ENCODE data around the gene RNF2. TPM values are rescaled to one million over a fixed set of nuclear protein-coding genes. Genes with fewer than 3 reads are reported as not detected.
"Not testable (repeated sequence)": the region's sequence is repeated elsewhere in the genome, so short reads cannot be mapped to it uniquely, and the experiment has no call there.

RNF2 gene
- polyA plus RNA-seq, 4 donors, result 3.2 to 24.8 (median 4.7) TPM

DNA sequence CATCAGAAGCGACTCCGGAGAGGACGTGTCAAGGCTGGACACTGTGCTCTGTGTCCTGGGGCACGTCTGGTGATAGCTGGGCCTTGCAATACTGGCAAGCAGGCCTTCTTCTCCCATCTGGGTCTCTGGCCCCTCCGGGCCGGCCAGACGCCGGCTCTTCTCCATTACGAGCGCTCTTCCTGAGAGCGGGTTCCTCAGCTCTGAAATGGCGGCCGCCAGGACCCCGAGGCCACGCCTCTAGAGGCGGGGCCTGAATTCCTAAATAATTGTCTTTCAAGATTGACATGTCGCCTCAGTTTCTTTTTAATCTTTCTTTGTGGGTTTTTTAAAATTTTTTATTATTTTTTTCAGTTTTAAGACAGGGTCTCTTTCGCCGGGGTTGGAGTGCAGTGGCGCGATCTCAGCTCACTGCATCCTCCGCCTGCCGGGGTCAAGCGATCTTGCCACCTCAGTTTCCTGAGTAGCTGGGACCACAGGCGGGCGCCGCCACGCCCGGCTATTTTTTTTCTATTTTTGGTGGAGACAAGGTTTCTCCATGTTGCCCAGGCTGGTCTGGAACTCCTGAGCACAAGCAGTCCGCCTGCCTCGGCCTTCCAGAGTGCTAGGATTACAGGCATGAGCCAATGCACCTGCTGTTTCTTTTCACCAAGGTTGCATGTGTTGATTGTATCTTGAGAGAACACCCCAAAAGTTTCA lies 9.2 kb downstream of the RNF2 start:
- Histone ChIP-seq H3K36me3 (ENCODE audit: control insufficient read depth in 3 of 3, insufficient read depth in 2 of 3, low read depth in 1 of 3, low read length in 3 of 3) (peaks cover 0 to 8% (median 0%) of the 10 kb centered on the region in 3 donors), H3K27ac (ENCODE audit: low read depth in 1 of 3, low read length in 2 of 3) (no peak overlapping the region), H3K4me3 (ENCODE audit: low read depth in 1 of 3, low read length in 3 of 3) (no peak overlapping the region), H3K27me3 (ENCODE audit: control insufficient read depth in 3 of 3, insufficient read depth in 3 of 3, low read length in 3 of 3) (no peaks in the 10 kb centered on the region), H3K4me1 (ENCODE audit: control insufficient read depth in 3 of 3, insufficient read depth in 2 of 3, low read depth in 1 of 3, low read length in 2 of 3) (no peaks in the 10 kb centered on the region), H3K9me3 (ENCODE audit: control insufficient read depth in 2 of 2, insufficient read depth in 1 of 2, low read depth in 1 of 2, low read length in 1 of 2) (peaks cover 0 to 3% of the 10 kb centered on the region in 2 donors)
- no peak for FAIRE-seq
- no peak for DNase-seq
- 97% methylated on average over 31 of the region's 31 CpGs for WGBS, 3 donors

DNA sequence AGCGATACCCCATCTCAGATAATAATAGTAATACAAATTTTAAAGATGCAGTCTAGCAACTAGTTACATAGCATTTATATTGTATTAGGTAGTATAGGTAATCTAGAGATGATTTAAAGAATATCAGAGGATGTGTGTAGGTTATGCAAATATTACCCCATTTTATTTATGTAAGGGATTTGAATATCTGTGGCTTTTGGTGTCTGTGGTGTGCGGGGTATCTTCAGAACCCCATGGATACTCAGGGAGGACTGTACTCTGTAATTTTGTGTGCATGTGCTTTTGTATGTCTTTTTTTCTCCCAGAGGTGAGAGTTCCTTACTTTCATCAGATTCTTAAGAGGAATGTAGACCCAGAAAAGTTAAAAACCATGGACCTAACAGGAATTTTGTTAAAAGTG lies 12.8 kb downstream of the RNF2 start:
- peaks cover 0 to 8% (median 0%) of the 10 kb centered on the region in 3 donors for H3K36me3 ChIP-seq (ENCODE audit: control insufficient read depth in 3 of 3, insufficient read depth in 2 of 3, low read depth in 1 of 3, low read length in 3 of 3)
- no peaks in the 10 kb centered on the region for H3K4me1 ChIP-seq (ENCODE audit: control insufficient read depth in 3 of 3, insufficient read depth in 2 of 3, low read depth in 1 of 3, low read length in 2 of 3)
- FAIRE-seq (no peak), DNase-seq (no peak)
- 88 to 98% (median 93%) methylated on average over 2 of the region's 2 CpGs for WGBS, 3 donors
- H3K9me3 ChIP-seq (ENCODE audit: control insufficient read depth in 2 of 2, insufficient read depth in 1 of 2, low read depth in 1 of 2, low read length in 1 of 2), result no peaks in the 10 kb centered on the region
- H3K27me3 ChIP-seq (ENCODE audit: control insufficient read depth in 3 of 3, insufficient read depth in 3 of 3, low read length in 3 of 3), result no peaks in the 10 kb centered on the region
- H3K4me3 ChIP-seq (ENCODE audit: low read depth in 1 of 3, low read length in 3 of 3), result no peak overlapping the region
- no peak overlapping the region for H3K27ac ChIP-seq (ENCODE audit: low read depth in 1 of 3, low read length in 2 of 3)

DNA sequence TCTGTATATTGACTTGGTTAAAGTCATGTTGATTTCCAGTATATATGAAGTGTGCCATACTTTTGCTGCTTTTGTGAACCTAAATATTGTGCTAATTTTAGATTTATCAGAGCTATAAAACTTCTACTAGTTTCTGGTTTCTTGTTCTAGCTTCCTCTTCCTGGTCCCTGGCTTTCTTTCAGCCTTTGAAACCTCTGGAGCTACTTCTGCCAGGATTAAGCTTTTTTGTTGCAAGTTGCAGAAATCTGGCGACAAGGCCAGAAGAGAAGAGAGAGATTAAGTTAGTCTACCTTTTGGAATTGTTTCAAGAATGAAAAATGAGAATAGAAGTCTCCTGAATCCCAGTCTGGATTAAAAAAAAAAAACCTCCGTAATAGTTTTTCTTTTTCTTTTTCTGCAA lies 13.5 kb downstream of the RNF2 start:
- Histone ChIP-seq H3K4me1 (ENCODE audit: control insufficient read depth in 3 of 3, insufficient read depth in 2 of 3, low read depth in 1 of 3, low read length in 2 of 3) (no peaks in the 10 kb centered on the region), H3K4me3 (ENCODE audit: low read depth in 1 of 3, low read length in 3 of 3) (no peak overlapping the region), H3K27me3 (ENCODE audit: control insufficient read depth in 3 of 3, insufficient read depth in 3 of 3, low read length in 3 of 3) (no peaks in the 10 kb centered on the region), H3K9me3 (ENCODE audit: control insufficient read depth in 2 of 2, insufficient read depth in 1 of 2, low read depth in 1 of 2, low read length in 1 of 2) (peaks cover 0 to 4% of the 10 kb centered on the region in 2 donors), H3K27ac (ENCODE audit: low read depth in 1 of 3, low read length in 2 of 3) (no peak overlapping the region), H3K36me3 (ENCODE audit: control insufficient read depth in 3 of 3, insufficient read depth in 2 of 3, low read depth in 1 of 3, low read length in 3 of 3) (peaks cover 0 to 8% (median 0%) of the 10 kb centered on the region in 3 donors)
- DNase-seq (no peak), FAIRE-seq (no peak)
- 74 to 86% (median 86%) methylated on average over 2 of the region's 2 CpGs for WGBS, 3 donors

DNA sequence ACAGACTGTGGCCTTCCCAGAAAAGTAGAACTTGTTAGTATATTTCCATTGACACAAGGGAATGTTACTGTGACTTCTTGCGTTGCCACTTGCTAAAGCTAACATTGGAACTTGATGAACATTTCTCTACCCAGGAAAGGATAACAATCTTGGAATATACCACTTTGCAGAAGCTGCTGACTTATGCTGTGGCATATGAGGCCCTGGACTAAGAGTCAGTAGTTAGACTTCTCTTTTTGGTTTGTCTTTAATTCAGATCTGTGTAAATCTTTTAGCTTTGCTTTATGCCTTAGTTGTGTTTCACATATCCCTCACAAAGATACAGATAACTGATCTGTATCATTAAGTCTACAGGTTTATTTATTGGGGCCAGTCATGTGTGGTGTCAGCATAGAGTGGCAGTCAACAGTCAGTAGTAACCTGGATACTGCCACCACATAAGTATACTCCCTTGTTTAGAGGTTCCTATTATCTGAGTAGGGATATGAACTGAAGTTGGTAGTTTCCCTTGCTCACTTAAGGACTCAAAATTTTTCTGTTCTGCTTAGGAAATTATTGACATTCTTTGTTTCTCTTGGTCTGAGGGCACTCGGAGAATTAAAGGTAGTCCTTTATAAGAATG lies 14.7 kb downstream of the RNF2 start:
- 90 to 92% (median 91%) methylated on average over 2 of the region's 2 CpGs for WGBS, 3 donors
- H3K9me3 ChIP-seq (ENCODE audit: control insufficient read depth in 2 of 2, insufficient read depth in 1 of 2, low read depth in 1 of 2, low read length in 1 of 2), result peaks cover 0 to 4% of the 10 kb centered on the region in 2 donors
- no peaks in the 10 kb centered on the region for H3K36me3 ChIP-seq (ENCODE audit: control insufficient read depth in 3 of 3, insufficient read depth in 2 of 3, low read depth in 1 of 3, low read length in 3 of 3)
- DNase-seq (no peak), FAIRE-seq (no peak)
- no peak overlapping the region for H3K27ac ChIP-seq (ENCODE audit: low read depth in 1 of 3, low read length in 2 of 3)
- H3K4me1 ChIP-seq (ENCODE audit: control insufficient read depth in 3 of 3, insufficient read depth in 2 of 3, low read depth in 1 of 3, low read length in 2 of 3), result no peaks in the 10 kb centered on the region
- no peaks in the 10 kb centered on the region for H3K27me3 ChIP-seq (ENCODE audit: control insufficient read depth in 3 of 3, insufficient read depth in 3 of 3, low read length in 3 of 3)
- no peak overlapping the region for H3K4me3 ChIP-seq (ENCODE audit: low read depth in 1 of 3, low read length in 3 of 3)

DNA sequence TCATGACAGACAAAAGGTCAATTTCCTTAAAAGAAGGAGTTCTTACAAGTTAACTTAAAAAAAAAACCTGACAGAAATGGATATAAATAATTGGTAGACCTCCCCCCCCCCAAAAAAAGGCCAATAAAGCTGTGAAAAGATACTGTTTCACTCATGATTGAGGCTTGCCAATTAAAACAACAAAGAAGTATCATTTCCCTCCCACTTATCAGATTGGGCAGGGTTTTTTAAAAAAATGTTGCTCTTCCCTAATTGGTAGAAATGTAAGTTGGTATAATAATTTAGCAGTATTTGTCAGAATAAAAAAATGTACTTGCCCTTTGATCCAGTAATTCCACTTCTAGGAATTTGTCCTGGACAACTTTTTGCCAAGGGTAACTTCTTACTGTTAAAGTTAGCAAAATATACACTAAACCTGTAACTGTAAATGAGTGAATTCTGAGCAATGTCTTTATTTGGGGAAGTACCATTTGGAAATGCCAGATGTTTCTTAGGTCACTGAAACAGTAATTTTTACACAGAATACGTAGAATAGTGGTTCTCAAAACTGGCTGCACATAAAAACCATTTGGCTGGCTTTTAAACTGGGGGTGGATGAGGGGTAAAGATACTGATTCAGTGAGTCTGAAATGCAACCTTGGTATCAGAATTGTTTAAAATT lies 17.5 kb downstream of the RNF2 start:
- no peaks in the 10 kb centered on the region for H3K27me3 ChIP-seq (ENCODE audit: control insufficient read depth in 3 of 3, insufficient read depth in 3 of 3, low read length in 3 of 3)
- 73 to 95% (median 84%) methylated on average over 1 of the region's 1 CpG for WGBS, 3 donors
- no peak for DNase-seq
- FAIRE-seq, result no peak
- no peak overlapping the region for H3K27ac ChIP-seq (ENCODE audit: low read depth in 1 of 3, low read length in 2 of 3)
- H3K4me3 ChIP-seq (ENCODE audit: low read depth in 1 of 3, low read length in 3 of 3), result no peak overlapping the region
- H3K36me3 ChIP-seq (ENCODE audit: control insufficient read depth in 3 of 3, insufficient read depth in 2 of 3, low read depth in 1 of 3, low read length in 3 of 3), result peaks cover 0 to 3% (median 0%) of the 10 kb centered on the region in 3 donors
- H3K9me3 ChIP-seq (ENCODE audit: control insufficient read depth in 2 of 2, insufficient read depth in 1 of 2, low read depth in 1 of 2, low read length in 1 of 2), result peaks cover 0 to 4% of the 10 kb centered on the region in 2 donors
- H3K4me1 ChIP-seq (ENCODE audit: control insufficient read depth in 3 of 3, insufficient read depth in 2 of 3, low read depth in 1 of 3, low read length in 2 of 3), result no peaks in the 10 kb centered on the region

DNA sequence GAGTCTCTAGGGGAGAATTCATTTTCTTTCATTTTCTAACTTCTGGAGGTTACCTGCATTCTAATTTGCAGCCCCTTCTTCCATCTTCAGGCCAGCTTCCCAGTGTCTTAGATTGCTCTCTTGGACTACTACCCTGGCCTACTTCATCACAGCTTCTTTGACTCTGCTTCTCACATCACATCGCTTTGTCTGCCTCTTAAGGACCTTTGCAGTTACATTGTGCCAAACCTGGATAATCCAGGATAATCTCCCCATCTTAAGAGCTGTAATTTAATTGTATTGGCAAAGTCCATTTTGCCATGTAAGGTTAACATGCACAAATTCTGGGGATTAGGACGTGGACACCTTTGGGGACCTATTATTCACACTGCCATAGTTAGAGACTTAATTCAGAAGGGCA lies 18.4 kb downstream of the RNF2 start:
- no peak overlapping the region for H3K27ac ChIP-seq (ENCODE audit: low read depth in 1 of 3, low read length in 2 of 3)
- peaks cover 0 to 3% (median 0%) of the 10 kb centered on the region in 3 donors for H3K36me3 ChIP-seq (ENCODE audit: control insufficient read depth in 3 of 3, insufficient read depth in 2 of 3, low read depth in 1 of 3, low read length in 3 of 3)
- DNase-seq, result no peak
- no peaks in the 10 kb centered on the region for H3K27me3 ChIP-seq (ENCODE audit: control insufficient read depth in 3 of 3, insufficient read depth in 3 of 3, low read length in 3 of 3)
- H3K9me3 ChIP-seq (ENCODE audit: control insufficient read depth in 2 of 2, insufficient read depth in 1 of 2, low read depth in 1 of 2, low read length in 1 of 2), result peaks cover 0 to 4% of the 10 kb centered on the region in 2 donors
- WGBS, 3 donors, result 90 to 96% (median 96%) methylated on average over 2 of the region's 2 CpGs
- no peaks in the 10 kb centered on the region for H3K4me1 ChIP-seq (ENCODE audit: control insufficient read depth in 3 of 3, insufficient read depth in 2 of 3, low read depth in 1 of 3, low read length in 2 of 3)
- H3K4me3 ChIP-seq (ENCODE audit: low read depth in 1 of 3, low read length in 3 of 3), result no peak overlapping the region
- no peak for FAIRE-seq

DNA sequence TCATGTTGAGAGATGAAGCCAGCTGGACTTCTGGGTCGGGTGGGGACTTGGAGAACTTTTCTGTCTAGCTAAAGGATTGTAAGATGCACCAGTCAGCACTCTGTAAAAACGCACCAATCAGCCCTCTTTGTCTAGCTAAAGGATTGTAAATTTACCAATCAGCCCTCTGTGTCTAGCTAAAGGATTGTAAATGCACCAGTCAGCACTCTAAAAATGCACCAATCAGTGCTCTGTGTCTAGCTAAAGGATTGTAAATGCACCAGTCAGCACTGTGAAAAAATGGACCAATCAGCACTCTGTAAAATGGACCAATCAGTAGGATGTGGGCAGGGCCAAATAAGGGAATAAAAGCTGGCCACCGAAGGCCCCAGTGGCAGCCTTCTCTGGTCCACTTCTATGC lies 19.6 kb downstream of the RNF2 start:
- not testable (repeated sequence) for H3K4me3 ChIP-seq (ENCODE audit: low read depth in 1 of 3, low read length in 3 of 3); H3K9me3 ChIP-seq (ENCODE audit: control insufficient read depth in 2 of 2, insufficient read depth in 1 of 2, low read depth in 1 of 2, low read length in 1 of 2); DNase-seq; FAIRE-seq; H3K27me3 ChIP-seq (ENCODE audit: control insufficient read depth in 3 of 3, insufficient read depth in 3 of 3, low read length in 3 of 3); H3K27ac ChIP-seq (ENCODE audit: low read depth in 1 of 3, low read length in 2 of 3); H3K36me3 ChIP-seq (ENCODE audit: control insufficient read depth in 3 of 3, insufficient read depth in 2 of 3, low read depth in 1 of 3, low read length in 3 of 3); H3K4me1 ChIP-seq (ENCODE audit: control insufficient read depth in 3 of 3, insufficient read depth in 2 of 3, low read depth in 1 of 3, low read length in 2 of 3)
- WGBS, 3 donors, result 89 to 96% (median 94%) methylated on average over 3 of the region's 3 CpGs

DNA sequence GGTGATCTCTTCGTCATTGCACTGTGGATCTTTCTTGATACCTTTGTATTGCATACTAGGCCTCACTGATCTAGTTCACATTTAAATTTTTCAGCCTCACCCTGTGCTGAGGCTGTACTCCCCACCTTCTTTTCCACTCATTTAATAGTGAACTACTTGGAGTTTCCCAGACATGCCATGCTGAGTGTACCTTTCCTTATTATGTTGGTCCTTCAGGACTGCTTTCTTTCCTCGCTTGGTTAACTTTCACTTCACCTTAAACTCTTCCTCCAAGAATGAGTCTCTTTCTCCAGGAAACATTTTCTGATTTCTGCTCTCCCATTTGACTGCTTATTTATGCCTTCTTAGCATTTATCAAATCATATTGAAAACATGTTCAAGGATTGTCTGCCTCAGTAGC lies 20.8 kb downstream of the RNF2 start:
- WGBS, 3 donors, result 95 to 100% (median 97%) methylated on average over 2 of the region's 2 CpGs

More for the DNA sequence above, 20.8 kb downstream of the RNF2 start:
- Histone ChIP-seq H3K36me3 (ENCODE audit: control insufficient read depth in 3 of 3, insufficient read depth in 2 of 3, low read depth in 1 of 3, low read length in 3 of 3) (peaks cover 0 to 3% (median 0%) of the 10 kb centered on the region in 3 donors), H3K27ac (ENCODE audit: low read depth in 1 of 3, low read length in 2 of 3) (no peak overlapping the region), H3K9me3 (ENCODE audit: control insufficient read depth in 2 of 2, insufficient read depth in 1 of 2, low read depth in 1 of 2, low read length in 1 of 2) (peaks cover 0 to 4% of the 10 kb centered on the region in 2 donors), H3K4me3 (ENCODE audit: low read depth in 1 of 3, low read length in 3 of 3) (no peak overlapping the region), H3K27me3 (ENCODE audit: control insufficient read depth in 3 of 3, insufficient read depth in 3 of 3, low read length in 3 of 3) (no peaks in the 10 kb centered on the region), H3K4me1 (ENCODE audit: control insufficient read depth in 3 of 3, insufficient read depth in 2 of 3, low read depth in 1 of 3, low read length in 2 of 3) (no peaks in the 10 kb centered on the region)
- DNase-seq (no peak), FAIRE-seq (no peak)

All from small intestine (tissue), 7 donors.